ENCODE data around the gene EEF1A2. TPM values are rescaled to one million over a fixed set of nuclear protein-coding genes. Genes with fewer than 3 reads are reported as not detected.
A peak's percentile ranks its signal among the peaks of the same experiment; 100 is the strongest.

The EEF1A2 gene
- total RNA-seq, 1 donor from 2014 or later, result 214 TPM

DNA sequence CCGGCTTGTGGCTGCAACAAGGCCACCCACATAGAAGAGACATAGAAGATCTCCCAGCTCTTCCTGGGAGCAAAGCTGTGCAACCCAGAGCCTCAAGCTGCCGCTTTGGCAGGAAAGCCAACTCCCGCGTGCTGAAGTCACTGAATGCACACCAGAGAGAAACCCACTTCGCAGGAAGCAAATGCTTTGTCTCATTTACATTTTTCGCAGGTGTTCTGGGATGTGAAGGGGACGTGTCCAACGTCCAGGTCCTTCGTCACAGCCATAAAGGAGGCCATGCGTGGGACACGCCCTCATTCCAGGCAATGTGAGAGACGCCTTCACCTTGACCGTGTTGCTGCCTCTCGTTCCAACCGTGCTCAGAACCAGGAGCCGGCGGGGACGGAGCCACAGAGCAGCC is 50.9 kb downstream of the EEF1A2 start:
- peak; percentile 35 for DNase-seq

DNA sequence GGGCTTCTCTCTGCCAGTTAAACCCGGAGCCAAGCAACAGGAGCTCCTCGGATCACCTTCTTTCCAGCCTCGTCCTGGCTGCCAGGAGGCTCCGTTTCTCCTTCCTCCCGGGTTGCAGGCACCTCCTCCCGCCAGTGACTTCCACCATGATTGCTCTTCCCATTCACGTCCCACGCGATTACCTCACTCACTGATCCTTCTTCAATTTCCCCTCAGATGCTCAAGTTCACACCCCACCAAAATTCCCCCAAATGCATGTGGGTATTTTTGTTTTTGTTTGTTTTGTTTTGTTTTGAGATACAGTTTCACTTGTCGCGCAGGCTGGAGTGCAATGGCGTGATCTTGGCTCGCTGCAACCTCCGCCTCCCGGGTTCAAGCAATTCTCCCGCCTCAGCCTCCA is 51.6 kb downstream of the EEF1A2 start:
- no peak for DNase-seq

DNA sequence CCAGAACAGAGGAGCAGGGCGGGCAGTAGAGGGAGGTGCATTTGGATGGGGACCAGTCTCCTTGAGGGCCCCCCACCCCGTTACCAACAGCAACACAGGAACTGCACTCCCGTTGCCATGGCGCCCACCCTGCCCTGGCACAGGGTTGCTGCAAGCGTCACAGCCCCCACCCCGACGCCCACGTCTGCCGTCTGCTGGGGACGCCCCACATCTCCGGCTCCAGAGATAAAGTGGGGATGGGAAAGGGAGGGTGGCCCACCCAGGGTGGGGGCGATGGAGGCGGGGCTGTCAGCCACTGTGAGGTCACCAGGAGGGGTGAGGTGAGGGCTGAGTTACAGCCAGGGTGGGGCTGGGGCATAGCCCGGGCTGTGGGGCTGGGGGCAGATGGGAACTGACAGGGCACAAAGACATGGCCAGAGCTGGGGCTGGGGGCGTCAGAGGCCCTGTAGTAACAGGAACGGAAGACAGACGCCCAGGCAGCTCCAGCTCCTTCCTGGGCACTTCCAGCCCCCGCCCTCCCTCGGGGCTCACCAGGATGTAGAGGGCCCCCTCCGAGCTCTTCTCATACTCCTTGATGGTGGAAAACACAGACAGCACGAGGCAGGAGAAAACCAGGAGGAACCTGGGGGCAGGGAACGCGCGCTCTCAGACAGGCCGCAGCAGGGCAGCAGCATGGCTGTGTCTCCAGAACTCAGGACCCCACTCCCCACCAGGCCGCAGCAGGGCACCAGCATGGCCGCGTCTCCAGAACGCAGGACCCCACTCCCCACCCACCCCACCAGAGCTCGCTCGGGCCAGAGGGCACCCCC is 52.5 kb downstream of the EEF1A2 start:
- DNase-seq, result no peak

DNA sequence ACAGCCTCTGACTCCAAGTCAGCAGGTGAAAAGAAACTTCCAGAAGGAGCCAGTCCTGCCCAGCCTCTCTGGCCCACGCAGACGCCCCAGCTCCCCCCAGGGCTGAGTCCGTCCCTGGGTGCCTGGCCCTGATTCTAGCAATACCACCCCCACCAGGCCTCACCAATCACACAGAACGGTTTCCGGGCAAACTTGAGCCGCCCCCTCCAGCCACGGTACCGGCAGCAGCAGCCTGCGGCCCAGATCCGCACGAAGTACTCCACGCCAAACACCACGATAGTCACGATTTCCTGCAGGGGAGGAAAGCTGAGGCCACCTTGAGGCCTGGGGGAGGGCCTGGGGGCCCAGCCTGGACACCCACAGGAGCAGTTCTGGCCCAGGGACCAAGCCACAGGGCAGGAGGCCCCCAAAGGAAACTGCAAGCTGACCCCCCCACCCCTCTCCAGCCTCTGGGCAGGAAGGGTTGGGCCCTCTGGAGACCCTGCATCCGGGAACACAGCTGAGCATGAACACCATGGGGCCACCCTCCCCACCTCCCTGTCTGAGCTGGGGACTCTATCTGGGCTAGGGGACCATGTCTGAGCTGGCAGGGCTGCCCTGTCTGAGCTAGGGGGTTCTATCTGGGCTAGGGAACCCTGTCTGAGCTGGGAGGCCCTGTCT is 53.7 kb downstream of the EEF1A2 start:
- no peak for DNase-seq

DNA sequence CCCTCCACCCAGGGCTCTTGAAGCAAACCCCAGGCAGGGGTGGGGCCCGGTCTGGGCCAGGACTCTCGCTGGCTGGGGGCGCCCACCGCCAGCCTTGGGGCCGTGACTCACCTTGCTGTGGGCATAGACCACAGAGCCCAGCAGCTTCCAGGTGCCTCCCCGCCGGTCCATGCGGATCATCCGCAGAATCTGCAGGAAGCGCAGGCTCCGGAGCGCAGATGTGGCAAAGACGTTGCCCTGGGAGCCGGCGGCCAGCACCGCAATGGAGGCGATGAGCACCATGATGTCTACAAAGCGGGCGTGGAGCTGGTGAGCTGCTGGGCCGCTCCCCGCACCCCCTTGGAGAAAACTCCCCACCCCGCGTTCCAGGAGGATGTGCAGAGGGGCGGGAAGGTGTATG is 54.3 kb downstream of the EEF1A2 start:
- no peak for DNase-seq

DNA sequence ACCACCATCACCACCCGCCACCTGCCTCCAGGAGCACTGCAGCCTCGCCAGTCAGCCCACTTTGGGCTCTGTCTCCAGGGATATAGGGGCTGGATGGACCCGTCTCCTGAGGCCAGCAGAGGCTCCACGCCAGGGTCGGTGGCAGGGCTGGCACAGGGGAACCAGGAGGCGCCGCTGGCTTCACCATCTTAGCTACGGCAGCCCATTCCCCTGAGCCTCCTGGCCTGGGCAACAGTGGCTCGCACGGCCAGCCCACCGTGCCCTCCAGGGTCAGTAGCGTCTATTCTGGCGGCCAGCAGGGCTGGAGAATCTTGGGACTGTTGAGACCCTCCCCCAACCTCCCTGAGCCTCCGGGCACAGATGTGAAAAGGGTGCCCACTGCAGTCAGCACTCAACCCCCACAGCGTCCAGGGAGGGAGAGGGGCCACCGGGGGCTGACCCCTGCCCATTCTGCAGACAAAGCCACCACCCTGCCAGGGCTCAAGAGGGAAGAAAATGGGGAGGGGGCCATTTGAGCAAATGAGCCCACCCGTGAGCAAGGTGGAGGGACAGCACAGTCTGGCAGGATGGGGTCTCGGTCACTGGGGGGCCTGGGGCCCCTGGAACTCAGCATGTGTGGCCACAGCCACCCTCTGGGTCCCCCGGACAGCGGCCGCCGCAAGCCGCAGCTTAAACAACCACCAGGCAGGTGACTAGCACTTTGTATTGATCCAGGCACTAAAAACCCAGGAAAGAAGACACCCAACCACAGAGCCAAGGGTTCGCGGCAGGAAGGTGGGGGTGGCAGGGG is 55.1 kb downstream of the EEF1A2 start:
- no peak for DNase-seq

DNA sequence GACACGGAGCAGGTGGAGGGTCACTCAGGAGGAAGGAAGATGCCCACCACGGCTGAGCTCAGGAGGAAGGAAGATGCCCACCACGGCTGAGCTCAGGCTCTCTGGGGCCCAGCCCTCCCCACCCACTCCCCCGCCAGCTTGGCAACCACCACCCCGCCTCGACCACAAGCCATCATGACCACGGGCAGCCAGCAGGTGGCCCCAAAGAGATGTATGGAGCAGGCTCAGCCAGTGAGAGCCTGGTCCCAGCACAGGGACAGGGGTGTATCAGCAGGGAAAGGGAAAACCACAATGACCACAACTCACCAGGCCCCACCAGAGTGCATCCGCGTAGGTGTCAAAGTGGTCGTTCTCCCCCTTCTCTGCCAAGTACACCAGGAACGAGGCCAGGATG is 56.8 kb downstream of the EEF1A2 start:
- DNase-seq, result peak; percentile 64

DNA sequence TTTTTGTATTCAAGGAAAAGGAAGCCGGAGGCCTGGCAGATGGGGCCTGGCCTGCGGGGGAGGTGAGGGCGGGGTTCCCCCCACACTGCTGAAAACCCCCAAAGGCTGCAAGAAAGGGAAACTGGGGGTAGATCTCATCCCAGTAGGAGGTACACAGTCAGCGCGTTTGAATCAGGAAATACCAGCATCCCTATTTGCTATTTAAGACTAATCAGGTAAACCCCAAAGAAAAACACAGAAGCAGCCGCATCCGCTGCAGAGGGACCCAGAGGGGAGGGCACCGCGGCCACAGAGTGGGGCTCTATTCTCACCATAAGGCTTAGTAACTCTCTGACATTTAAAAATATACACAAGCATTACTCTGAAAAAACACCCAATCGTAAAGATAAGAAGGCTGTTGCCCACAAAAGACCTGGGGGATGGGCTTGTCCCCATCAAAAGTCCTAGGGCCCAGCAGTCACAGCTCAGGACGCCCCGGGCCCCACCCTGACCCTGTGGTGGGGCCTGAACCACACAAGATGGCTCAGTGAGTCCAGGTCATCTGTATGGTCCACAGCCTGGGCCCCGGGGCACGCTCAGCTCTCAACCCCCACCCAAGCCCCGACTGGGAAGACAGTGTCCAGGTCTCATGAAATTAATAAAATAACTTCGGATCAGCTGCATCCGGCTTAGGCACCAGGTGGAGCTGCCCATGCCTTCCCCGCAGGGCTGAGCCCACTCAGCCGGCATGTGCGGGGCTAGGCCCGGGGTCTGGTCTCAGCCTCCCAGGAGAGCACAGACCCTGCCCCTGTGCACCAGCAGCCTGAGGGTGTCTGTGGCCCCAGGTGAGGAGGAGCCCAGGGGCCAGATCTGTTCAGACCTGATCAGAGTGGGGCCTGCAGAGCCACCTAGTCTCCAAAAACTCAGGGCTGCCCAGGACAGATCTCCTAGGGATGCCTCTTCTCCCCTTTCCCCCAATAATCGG is 57.5 kb downstream of the EEF1A2 start:
- no peak for DNase-seq

DNA sequence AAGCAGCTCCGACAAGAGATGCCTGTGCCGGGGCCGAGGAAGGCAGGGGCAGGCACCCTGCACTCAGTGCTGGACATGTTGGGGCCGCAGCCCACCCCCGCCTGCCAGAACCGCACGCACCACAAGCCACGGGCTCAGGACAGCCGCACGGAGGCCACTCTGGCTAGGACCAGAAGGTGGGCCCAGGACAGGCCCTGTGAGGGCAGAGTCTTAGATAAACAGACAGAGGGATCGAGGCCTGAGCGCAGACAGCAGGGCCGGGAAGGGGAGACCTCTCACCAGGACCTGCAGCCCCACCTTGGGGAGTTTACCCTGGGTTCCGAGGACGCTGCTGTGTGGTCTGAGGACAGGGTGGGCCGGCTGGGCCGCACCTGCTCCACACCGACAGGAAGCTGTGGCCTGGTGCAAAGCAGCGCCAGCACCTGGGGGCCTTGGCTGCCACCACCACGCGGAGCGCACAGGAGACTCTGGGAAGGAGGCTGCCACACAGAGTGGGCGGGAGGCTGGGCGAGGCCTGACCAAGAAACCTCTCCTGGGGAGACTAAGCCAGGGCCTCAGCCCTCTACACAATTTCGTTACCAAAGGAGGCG is 58.4 kb downstream of the EEF1A2 start:
- DNase-seq, result no peak

DNA sequence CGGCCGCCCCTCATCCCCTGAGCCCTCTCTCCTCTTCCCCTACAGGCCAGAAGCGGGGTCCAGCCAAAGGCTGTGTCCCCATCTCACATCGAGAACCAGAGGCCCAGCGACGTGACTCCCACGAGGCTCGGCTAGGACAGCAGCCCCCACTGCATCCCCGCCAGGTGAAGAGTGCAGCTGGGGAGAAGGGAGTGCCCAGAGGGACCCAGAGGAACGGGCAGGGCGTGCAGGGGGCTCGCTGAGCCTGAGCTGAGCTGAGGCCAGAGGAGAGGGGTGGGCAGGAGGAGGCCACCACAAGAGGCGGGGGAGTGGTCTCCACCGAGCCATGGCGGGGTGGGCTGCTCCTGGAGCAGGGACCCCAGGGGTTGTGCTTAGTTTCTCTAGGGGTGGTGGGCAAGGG is 59.0 kb downstream of the EEF1A2 start:
- DNase-seq, result no peak

DNA sequence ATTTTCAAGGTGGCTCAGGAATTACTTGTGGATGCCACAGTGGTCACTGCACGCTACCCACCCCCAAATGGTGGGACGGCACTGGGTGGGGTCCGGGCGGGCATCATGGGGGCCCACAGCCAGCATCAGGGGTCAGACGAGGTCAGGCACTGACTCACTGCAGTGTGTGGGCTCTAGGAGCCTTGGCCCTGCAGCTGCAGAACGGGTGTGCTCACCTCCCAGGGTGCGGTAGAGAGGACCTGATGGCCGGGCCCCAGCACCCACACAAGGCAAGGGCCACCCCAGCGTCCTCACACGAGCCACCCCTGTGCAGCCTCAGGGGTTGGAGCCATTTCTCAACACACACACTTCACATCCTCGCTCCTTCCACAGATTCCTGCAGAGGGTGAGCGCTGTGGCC is 60.8 kb downstream of the EEF1A2 start:
- DNase-seq, result no peak

Other genes with a start within 250 kb of the EEF1A2 start
- 14.2 TPM for gene NKAIN4, start 244.6 kb downstream of the EEF1A2 start, total RNA-seq
- gene ARFGAP1, start 226.3 kb downstream of the EEF1A2 start, total RNA-seq, result 28.1 TPM
- gene COL20A1, start 205.9 kb downstream of the EEF1A2 start, total RNA-seq, result 3.0 TPM
- gene CHRNA4, start 137.7 kb downstream of the EEF1A2 start, total RNA-seq, result 7.8 TPM
- 167 TPM for gene KCNQ2, start 26.4 kb downstream of the EEF1A2 start, total RNA-seq
- 43.5 TPM for gene PPDPF, start 21.7 kb upstream of the EEF1A2 start, total RNA-seq
- 0.16 TPM for gene PTK6, start 38.3 kb upstream of the EEF1A2 start, total RNA-seq
- gene SRMS, start 48.7 kb upstream of the EEF1A2 start, total RNA-seq, result not detected
- gene FNDC11, start 55.1 kb upstream of the EEF1A2 start, total RNA-seq, result 4.1 TPM
- gene HELZ2, start 75.2 kb upstream of the EEF1A2 start, total RNA-seq, result 7.2 TPM
- gene GMEB2, start 128.0 kb upstream of the EEF1A2 start, total RNA-seq, result 6.9 TPM
- gene STMN3, start 154.3 kb upstream of the EEF1A2 start, total RNA-seq, result 101 TPM
- 10.0 TPM for gene RTEL1, start 159.2 kb upstream of the EEF1A2 start, total RNA-seq
- gene TNFRSF6B, start 197.6 kb upstream of the EEF1A2 start, total RNA-seq, result not detected
- gene ARFRP1, start 208.9 kb upstream of the EEF1A2 start, total RNA-seq, result 15.6 TPM
- gene ZGPAT, start 209.0 kb upstream of the EEF1A2 start, total RNA-seq, result 7.3 TPM
- 1.7 TPM for gene LIME1, start 237.6 kb upstream of the EEF1A2 start, total RNA-seq
- 2.8 TPM for gene SLC2A4RG, start 240.7 kb upstream of the EEF1A2 start, total RNA-seq